Testis (tissue), 3 donors: ENCODE measurements around the gene ITPR2. TPM values are rescaled to one million over a fixed set of nuclear protein-coding genes. Genes with fewer than 3 reads are reported as not detected.

ENCODE experiments used
- DNase-seq: peaks from one replicate; pipeline ENCODE4 v3.0.0-alpha.2; 2019
- H3K27ac ChIP-seq, 2 donors: fragments of 200-600 bp; sonication (generic); one replicate each; pipeline ENCODE4 v1.5.1; 2019
- H3K27me3 ChIP-seq: fragments of 200-600 bp; sonication (generic); one replicate; pipeline ENCODE4 v1.5.1; 2019
- H3K36me3 ChIP-seq: fragments of 200-600 bp; sonication (generic); one replicate; pipeline ENCODE4 v1.5.1; 2017; ENCODE audit warnings: low read depth; ENCODE audit errors: missing control alignments
- H3K4me1 ChIP-seq: fragments of 200-600 bp; sonication (generic); one replicate; pipeline ENCODE4 v1.5.1; 2019
- H3K4me3 ChIP-seq, 2 donors: fragments of 200-600 bp; sonication (generic); one replicate each; pipeline ENCODE4 v1.5.1; 2017 to 2019
- H3K9me3 ChIP-seq: fragments of 200-600 bp; sonication (generic); one replicate; pipeline ENCODE4 v1.5.1; 2017
- POLR2A ChIP-seq: fragments of 450-650 bp; IDR thresholded peaks from one replicate; pipeline ENCODE4 v1.6.1; 2017; ENCODE audit warnings: antibody characterized with exemption, mild to moderate bottlenecking, moderate library complexity
- whole genome bisulfite sequencing, 2 donors: methylation state at CpG; one replicate each; pipeline ENCODE4 v1.1.5; 2018; 5-methylcytosine and 5-hydroxymethylcytosine counted together
- intact Hi-C: fragments of 100-400 bp; cut with DNase I; formaldehyde crosslinking; loops from one replicate; pipeline ENCODE4 v1.15.1; 2023; ENCODE audit warnings: low total_unique reads
- polyA plus RNA-seq: library from polyadenylated mRNA; stranded (reverse); fragments of 350-450 nt; fragmentation: Illumina TruSeq; extraction: RNeasy Lipid Tissue Mini Kit (QIAGEN cat#74804); gene quantifications from one replicate; pipeline ENCODE4 v1.2.3, GENCODE V29; 2014; ENCODE audit warnings: low read depth, low replicate concordance; ENCODE audit not compliant: insufficient read depth
- total RNA-seq, 2 donors: library from RNA; depleted of rRNA; stranded (reverse); fragments of >200 nt; gene quantifications; one replicate each; pipeline ENCODE4 v1.2.3, GENCODE V29; 2016
- TF ChIP-seq, protein P1 (sequence below), 3 experiments: fragments of 450-650 bp in 2 of 3; fragments of 200-600 bp in 1 of 3; sonication (generic) in 1 of 3; IDR thresholded peaks; one replicate each; pipeline ENCODE4 v1.5.1; 2016 to 2019; ENCODE audit warnings: antibody characterized with exemption in 3 of 3, mild to moderate bottlenecking in 2 of 3, moderate library complexity in 1 of 3

ITPR2 gene
- total and polyA plus RNA-seq, 3 donors from 2014 or later, result 4.9 to 60.6 (median 56.9) TPM

DNA sequence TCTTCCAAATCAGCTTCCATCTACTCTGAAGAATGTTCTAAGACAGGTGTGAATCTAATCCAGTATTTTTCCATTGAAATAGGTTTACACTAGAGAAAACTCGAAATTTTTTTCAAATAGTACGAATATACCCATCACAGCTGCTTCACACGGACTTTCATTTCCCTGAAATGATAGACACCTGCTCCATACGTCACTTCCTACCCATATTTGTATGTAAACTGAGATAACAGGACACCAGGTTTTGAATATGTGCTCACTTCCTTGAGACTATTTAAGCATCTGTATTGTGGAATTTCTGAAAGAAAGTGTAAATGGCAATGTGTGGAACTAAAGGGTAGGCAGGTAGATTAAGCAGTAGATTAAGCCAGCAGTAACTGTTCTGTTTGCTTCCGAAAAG, 13.4 kb upstream of the ITPR2 start:
- intact Hi-C loops, result no loop called here
- Histone ChIP-seq H3K9me3 (no peaks in the 10 kb centered on the region), H3K4me3 (no peak overlapping the region), H3K27ac (no peak overlapping the region), H3K4me1 (peaks cover 14% of the 10 kb centered on the region), H3K36me3 (no peaks in the 10 kb centered on the region), H3K27me3 (peaks cover 4% of the 10 kb centered on the region)
- DNase-seq, result no peak
- WGBS, 2 donors, result 69 to 71% methylated on average over 5 of the region's 5 CpGs
- TF ChIP-seq, protein P1, sequence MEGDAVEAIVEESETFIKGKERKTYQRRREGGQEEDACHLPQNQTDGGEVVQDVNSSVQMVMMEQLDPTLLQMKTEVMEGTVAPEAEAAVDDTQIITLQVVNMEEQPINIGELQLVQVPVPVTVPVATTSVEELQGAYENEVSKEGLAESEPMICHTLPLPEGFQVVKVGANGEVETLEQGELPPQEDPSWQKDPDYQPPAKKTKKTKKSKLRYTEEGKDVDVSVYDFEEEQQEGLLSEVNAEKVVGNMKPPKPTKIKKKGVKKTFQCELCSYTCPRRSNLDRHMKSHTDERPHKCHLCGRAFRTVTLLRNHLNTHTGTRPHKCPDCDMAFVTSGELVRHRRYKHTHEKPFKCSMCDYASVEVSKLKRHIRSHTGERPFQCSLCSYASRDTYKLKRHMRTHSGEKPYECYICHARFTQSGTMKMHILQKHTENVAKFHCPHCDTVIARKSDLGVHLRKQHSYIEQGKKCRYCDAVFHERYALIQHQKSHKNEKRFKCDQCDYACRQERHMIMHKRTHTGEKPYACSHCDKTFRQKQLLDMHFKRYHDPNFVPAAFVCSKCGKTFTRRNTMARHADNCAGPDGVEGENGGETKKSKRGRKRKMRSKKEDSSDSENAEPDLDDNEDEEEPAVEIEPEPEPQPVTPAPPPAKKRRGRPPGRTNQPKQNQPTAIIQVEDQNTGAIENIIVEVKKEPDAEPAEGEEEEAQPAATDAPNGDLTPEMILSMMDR (IDR thresholded peaks at IDR 0.05), result no peak
- no peak for TF ChIP-seq POLR2A

DNA sequence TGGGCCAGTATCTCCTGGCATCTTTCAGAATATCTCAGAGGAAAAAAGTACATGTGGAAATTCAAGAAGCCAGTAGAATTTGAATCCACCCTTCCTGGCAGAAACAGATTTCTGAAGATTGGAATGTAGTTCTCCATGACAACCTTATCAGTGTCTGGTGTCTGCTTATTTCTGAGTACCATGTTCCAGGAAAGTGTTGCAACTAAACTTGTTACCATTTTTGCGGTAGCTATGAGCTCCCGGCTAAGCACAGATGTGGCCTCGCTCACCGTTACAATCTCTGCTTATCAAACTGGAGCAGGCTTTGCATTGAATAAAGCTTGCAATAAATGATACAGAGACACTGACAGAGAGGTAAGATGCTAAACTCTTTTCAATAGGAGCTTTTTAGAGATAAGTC, 13.0 kb upstream of the ITPR2 start:
- Histone ChIP-seq H3K4me3 (no peak overlapping the region), H3K27ac (no peak overlapping the region), H3K27me3 (peaks cover 4% of the 10 kb centered on the region), H3K9me3 (no peaks in the 10 kb centered on the region), H3K4me1 (peaks cover 14% of the 10 kb centered on the region), H3K36me3 (no peaks in the 10 kb centered on the region)
- intact Hi-C loops, result no loop called here
- peak; percentile 67 for DNase-seq
- WGBS, 2 donors, result 19 to 29% methylated on average over 4 of the region's 4 CpGs
- TF ChIP-seq POLR2A, result no peak

DNA sequence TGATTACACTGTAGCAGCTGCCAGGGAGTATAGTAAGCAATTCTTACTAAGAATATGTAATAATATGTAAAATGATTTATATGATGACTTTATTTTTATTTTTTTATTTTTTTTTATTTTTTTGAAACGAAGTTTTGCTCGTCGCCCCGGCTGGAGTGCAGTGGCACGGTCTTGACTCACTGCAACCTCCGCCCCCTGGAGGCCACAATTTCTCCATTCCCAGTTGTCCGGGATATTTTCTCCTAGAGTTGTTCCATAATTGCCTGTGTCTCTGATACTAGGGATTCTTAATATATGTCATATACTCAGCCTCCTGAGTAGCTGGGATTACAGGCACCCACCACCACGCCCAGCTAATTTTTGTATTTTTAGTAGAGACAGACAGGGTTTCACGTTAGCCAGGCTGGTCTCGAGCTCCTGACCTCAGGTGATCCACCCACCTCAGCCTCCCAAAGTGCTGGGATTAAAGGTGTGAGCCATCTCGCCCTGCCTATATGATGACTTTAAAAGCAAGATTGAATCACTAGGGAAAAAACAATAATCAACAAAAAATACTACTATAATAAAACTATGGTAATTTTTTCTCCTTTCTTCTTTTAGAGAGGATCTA, 12.2 kb upstream of the ITPR2 start:
- Histone ChIP-seq H3K9me3 (no peaks in the 10 kb centered on the region), H3K4me1 (peaks cover 14% of the 10 kb centered on the region), H3K4me3 (no peak overlapping the region), H3K27me3 (peaks cover 4% of the 10 kb centered on the region), H3K27ac (no peak overlapping the region), H3K36me3 (no peaks in the 10 kb centered on the region)
- DNase-seq, result peak; percentile 67
- TF ChIP-seq POLR2A, result no peak
- TF ChIP-seq, protein P1 (IDR thresholded peaks at IDR 0.05), result peak; percentile 30 to 60 (median 36)
- intact Hi-C loops, result no loop called here
- 57 to 59% methylated on average over 11 of the region's 11 CpGs for WGBS, 2 donors

DNA sequence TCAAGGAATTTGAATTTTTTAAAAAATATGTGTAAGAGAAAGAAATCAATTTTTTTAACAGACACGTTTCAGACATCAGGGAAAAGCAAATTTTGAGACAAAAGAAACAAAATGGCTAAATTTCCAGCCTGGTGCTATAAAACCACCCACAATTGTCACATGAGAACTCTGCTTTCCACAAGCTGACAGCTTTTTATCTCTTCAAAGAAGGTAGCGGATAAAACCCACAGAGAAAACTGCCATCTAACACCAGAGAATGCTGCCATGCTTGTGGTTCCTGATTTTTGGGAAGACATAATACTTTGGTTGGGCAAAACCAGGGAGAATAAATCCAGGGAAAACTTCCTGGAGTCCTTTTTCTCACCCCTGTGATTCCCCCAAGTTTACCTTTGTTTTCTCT, 10.3 kb upstream of the ITPR2 start:
- Histone ChIP-seq H3K4me1 (peaks cover 14% of the 10 kb centered on the region), H3K27ac (no peak overlapping the region), H3K27me3 (peaks cover 4% of the 10 kb centered on the region), H3K9me3 (no peaks in the 10 kb centered on the region), H3K4me3 (no peak overlapping the region), H3K36me3 (no peaks in the 10 kb centered on the region)
- no peak for DNase-seq
- intact Hi-C loops, result no loop called here
- WGBS, 2 donors, result 70 to 76% methylated on average over 2 of the region's 2 CpGs
- TF ChIP-seq POLR2A, result no peak
- TF ChIP-seq, protein P1 (IDR thresholded peaks at IDR 0.05), result no peak

DNA sequence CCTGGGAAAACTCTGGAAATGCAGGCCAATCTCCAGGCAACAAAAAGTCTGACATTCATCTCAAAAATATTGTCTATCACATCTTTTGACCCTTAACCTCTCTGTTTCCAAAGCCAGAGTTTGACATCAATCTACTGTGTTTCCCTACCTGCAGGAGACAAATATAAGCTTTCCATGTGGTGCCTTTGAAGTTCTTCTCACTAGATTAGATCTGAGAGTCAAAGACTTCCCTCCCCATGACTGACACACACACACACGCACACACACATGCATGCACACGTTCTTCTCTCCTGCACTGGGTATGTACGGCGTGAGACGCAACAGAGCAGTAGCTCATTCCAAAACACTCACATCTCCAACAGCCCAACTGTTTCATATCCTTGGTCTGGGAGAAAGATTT, 8.1 kb upstream of the ITPR2 start:
- no peak for TF ChIP-seq POLR2A
- TF ChIP-seq, protein P1 (IDR thresholded peaks at IDR 0.05), result no peak
- Histone ChIP-seq H3K9me3 (no peaks in the 10 kb centered on the region), H3K27me3 (peaks cover 4% of the 10 kb centered on the region), H3K27ac (no peak overlapping the region), H3K4me1 (peaks cover 7% of the 10 kb centered on the region), H3K4me3 (no peak overlapping the region), H3K36me3 (no peaks in the 10 kb centered on the region)
- 78 to 94% methylated on average over 5 of the region's 5 CpGs for WGBS, 2 donors
- intact Hi-C loops, result no loop called here
- no peak for DNase-seq
